Fibroblast of lung (primary cell): Measurements from ENCODE around the gene OGG1. TPM values are rescaled to one million over a fixed set of nuclear protein-coding genes. Genes with fewer than 3 reads are reported as not detected.

ENCODE experiments used
- DNase-seq, 2 donors: peaks; one replicate each; pipeline versions ENCODE4 v3.0.0 to v3.0.0-alpha.2; 2010; ENCODE audit warnings: low read depth in 2 of 2
- H2AFZ ChIP-seq: 2 replicates; pipeline ENCODE4 v1.5.1; 2012; ENCODE audit warnings: low read length, control low read depth, inconsistent platforms
- H3K27ac ChIP-seq: 2 replicates; pipeline ENCODE4 v1.5.1; 2011; ENCODE audit warnings: low read length, control low read depth; ENCODE audit not compliant: insufficient read depth
- H3K27me3 ChIP-seq: 2 replicates; pipeline ENCODE4 v1.5.1; 2011; ENCODE audit warnings: mild to moderate bottlenecking, low read length; ENCODE audit not compliant: control insufficient read depth, insufficient read depth
- H3K36me3 ChIP-seq: 2 replicates; pipeline ENCODE4 v1.5.1; 2011; ENCODE audit warnings: low read length; ENCODE audit not compliant: control insufficient read depth, insufficient read depth
- H3K4me1 ChIP-seq: 2 replicates; pipeline ENCODE4 v1.5.1; 2011; ENCODE audit warnings: low read length; ENCODE audit not compliant: control insufficient read depth, insufficient read depth; ENCODE audit errors: extremely low read depth
- H3K4me2 ChIP-seq: 2 replicates; pipeline ENCODE4 v1.5.1; 2011; ENCODE audit warnings: low read length, control low read depth; ENCODE audit not compliant: insufficient read depth; ENCODE audit errors: extremely low read depth
- H3K4me3 ChIP-seq, 4 experiments: fragments of 200-600 bp in 1 of 4; sonication (generic) in 1 of 4; replicated peaks in 1 of 4; 2 replicates each; pipeline ENCODE4 v1.5.1; 2011 to 2016; ENCODE audit warnings: low read length in 4 of 4, low read depth in 3 of 4, mild to moderate bottlenecking in 3 of 4, control low read depth in 2 of 4, inconsistent platforms in 1 of 4, mixed read lengths in 1 of 4; ENCODE audit not compliant: insufficient read depth in 1 of 4; ENCODE audit errors: control extremely low read depth in 1 of 4
- H3K79me2 ChIP-seq: 2 replicates; pipeline ENCODE4 v1.5.1; 2012; ENCODE audit warnings: mild to moderate bottlenecking, low read length, inconsistent platforms; ENCODE audit not compliant: control insufficient read depth, insufficient read depth
- H3K9ac ChIP-seq: 2 replicates; pipeline ENCODE4 v1.5.1; 2011; ENCODE audit warnings: mild to moderate bottlenecking, low read length, control low read depth; ENCODE audit not compliant: insufficient read depth
- H3K9me3 ChIP-seq: 2 replicates; pipeline ENCODE4 v1.5.1; 2012; ENCODE audit warnings: low read depth, low read length; ENCODE audit not compliant: control insufficient read depth, insufficient read depth
- H4K20me1 ChIP-seq: 2 replicates; pipeline ENCODE4 v1.5.1; 2011; ENCODE audit warnings: low read length; ENCODE audit not compliant: control insufficient read depth, insufficient read depth; ENCODE audit errors: extremely low read depth
- EZH2 ChIP-seq: IDR thresholded peaks from 2 replicates; pipeline ENCODE4 v1.5.1; 2012; ENCODE audit warnings: low read length, control low read depth, mild to moderate bottlenecking; ENCODE audit errors: missing control alignments
- polyA plus RNA-seq, 2 donors: library from polyadenylated mRNA; depleted of rRNA in 1 of 2; stranded (reverse) in 1 of 2; unstranded in 1 of 2; fragments of >200 nt; gene quantifications; 2 replicates each; pipeline ENCODE4 v1.2.1, GENCODE V29; 2011 to 2012; ENCODE audit warnings: missing spikeins in 1 of 2
- total RNA-seq: library from RNA; depleted of rRNA; stranded (reverse); fragments of >200 nt; gene quantifications from 2 replicates; pipeline ENCODE4 v1.2.1, GENCODE V29; 2014
- TF ChIP-seq, protein P1 (sequence below), 2 donors: IDR thresholded peaks in 1 of 2; conservative IDR thresholded peaks in 1 of 2; 1 replicate in 1 of 2; 2 replicates in 1 of 2; pipeline ENCODE4 v1.5.1; 2011 to 2012; ENCODE audit warnings: low read length in 2 of 2, control low read depth in 1 of 2, inconsistent platforms in 1 of 2, low read depth in 1 of 2, mild to moderate bottlenecking in 1 of 2

OGG1 gene
- total and polyA plus RNA-seq, 2 donors (not counting 1 experiment from before 2014, with no cell fraction given): 20.1 to 24.4 TPM

DNA sequence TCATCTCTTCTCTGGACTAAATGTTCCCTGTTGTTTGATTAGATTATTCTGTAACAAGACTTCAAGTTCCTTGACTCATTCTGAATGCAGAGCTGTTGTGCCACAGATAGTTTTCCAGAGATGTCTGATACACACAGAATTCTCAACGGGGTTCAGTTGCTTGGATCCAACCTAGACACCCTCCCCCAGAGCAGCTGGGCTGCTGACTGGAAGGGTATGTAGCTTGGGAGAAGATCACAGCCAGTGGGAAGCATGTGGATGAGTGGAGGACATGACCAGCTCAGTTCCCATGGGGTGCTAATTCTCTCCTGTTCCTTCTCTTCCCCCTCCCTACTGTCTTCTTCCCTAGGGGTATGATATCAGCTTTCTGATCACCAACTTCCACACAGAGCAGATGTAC, 53.7 kb downstream of the OGG1 start:
- Histone ChIP-seq H3K4me2 (no peak overlapping the region), H4K20me1 (no peaks in the 10 kb centered on the region), H3K79me2 (no peaks in the 10 kb centered on the region), H3K4me3 (no peak overlapping the region), H3K4me1 (no peaks in the 10 kb centered on the region), H3K27ac (no peak overlapping the region), H3K36me3 (peaks cover 31% of the 10 kb centered on the region), H3K9me3 (no peaks in the 10 kb centered on the region), H3K9ac (no peak overlapping the region), H3K27me3 (no peaks in the 10 kb centered on the region), H2AFZ (no peak overlapping the region)
- TF ChIP-seq, protein P1, sequence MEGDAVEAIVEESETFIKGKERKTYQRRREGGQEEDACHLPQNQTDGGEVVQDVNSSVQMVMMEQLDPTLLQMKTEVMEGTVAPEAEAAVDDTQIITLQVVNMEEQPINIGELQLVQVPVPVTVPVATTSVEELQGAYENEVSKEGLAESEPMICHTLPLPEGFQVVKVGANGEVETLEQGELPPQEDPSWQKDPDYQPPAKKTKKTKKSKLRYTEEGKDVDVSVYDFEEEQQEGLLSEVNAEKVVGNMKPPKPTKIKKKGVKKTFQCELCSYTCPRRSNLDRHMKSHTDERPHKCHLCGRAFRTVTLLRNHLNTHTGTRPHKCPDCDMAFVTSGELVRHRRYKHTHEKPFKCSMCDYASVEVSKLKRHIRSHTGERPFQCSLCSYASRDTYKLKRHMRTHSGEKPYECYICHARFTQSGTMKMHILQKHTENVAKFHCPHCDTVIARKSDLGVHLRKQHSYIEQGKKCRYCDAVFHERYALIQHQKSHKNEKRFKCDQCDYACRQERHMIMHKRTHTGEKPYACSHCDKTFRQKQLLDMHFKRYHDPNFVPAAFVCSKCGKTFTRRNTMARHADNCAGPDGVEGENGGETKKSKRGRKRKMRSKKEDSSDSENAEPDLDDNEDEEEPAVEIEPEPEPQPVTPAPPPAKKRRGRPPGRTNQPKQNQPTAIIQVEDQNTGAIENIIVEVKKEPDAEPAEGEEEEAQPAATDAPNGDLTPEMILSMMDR (conservative IDR thresholded peaks at IDR 0.05 in 1 of 2, IDR thresholded peaks at IDR 0.05 in 1 of 2; ENCODE audit: low read depth in 1 of 2, low read length in 2 of 2): no peak
- TF ChIP-seq EZH2: no peak
- DNase-seq: no peak

DNA sequence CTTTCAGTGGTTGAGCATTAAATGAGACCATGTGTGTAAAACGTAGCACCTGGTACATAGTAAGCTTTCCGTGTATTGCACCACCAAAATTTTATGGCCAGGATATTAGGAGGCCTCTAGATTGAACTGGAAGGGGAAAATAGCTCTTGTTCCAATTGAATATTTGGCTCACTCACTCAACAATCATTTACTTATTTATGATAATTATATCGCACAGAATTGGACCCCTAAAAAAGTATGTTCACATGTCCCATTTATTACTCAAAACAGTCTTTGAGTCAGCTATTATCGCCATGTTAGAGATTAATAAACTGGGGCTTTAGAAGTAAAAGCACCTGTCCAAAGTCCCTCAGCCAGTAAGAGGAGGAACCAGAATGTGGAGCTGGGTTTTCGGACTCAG, 55.2 kb downstream of the OGG1 start:
- no peak overlapping the region for H3K4me3 ChIP-seq
- no peak overlapping the region for H2AFZ ChIP-seq
- no peaks in the 10 kb centered on the region for H4K20me1 ChIP-seq
- TF ChIP-seq, protein P1 (conservative IDR thresholded peaks at IDR 0.05 in 1 of 2, IDR thresholded peaks at IDR 0.05 in 1 of 2; ENCODE audit: low read depth in 1 of 2, low read length in 2 of 2): no peak
- no peak for TF ChIP-seq EZH2
- no peaks in the 10 kb centered on the region for H3K27me3 ChIP-seq
- no peaks in the 10 kb centered on the region for H3K4me1 ChIP-seq
- peaks cover 29% of the 10 kb centered on the region for H3K36me3 ChIP-seq
- no peak overlapping the region for H3K9ac ChIP-seq
- DNase-seq: no peak
- no peak overlapping the region for H3K4me2 ChIP-seq
- no peaks in the 10 kb centered on the region for H3K79me2 ChIP-seq
- no peak overlapping the region for H3K27ac ChIP-seq
- no peaks in the 10 kb centered on the region for H3K9me3 ChIP-seq

DNA sequence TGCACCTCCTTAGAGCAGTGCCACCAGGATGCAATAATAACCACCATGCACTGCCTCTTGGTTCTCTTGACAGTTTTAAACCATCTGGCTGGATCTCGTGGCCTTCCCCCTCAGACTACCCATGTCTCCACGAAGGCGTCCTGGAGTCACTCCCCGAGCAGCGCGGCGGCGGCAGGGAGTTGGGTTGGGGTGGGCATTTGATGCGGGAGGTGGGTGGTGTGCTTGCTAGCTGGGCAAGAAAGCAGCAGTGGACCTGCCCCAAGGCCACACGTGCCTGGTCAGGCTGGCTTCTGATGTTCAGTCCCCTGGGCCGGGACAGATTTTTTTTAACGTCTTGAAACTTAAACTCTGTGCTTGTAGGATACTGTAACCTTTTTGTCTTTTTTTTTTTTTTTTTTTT, 56.4 kb downstream of the OGG1 start:
- Histone ChIP-seq H3K79me2 (no peaks in the 10 kb centered on the region), H3K4me1 (peaks cover 3% of the 10 kb centered on the region), H4K20me1 (no peaks in the 10 kb centered on the region), H3K4me2 (no peak overlapping the region), H3K27me3 (no peaks in the 10 kb centered on the region), H3K9ac (no peak overlapping the region), H3K9me3 (no peaks in the 10 kb centered on the region), H3K36me3 (peaks cover 28% of the 10 kb centered on the region), H3K27ac (no peak overlapping the region), H3K4me3 (no peak overlapping the region), H2AFZ (no peak overlapping the region)
- TF ChIP-seq, protein P1 (conservative IDR thresholded peaks at IDR 0.05 in 1 of 2, IDR thresholded peaks at IDR 0.05 in 1 of 2; ENCODE audit: low read depth in 1 of 2, low read length in 2 of 2): no peak
- no peak for TF ChIP-seq EZH2
- DNase-seq: no peak

Other genes with a start within 250 kb of the OGG1 start
- gene LHFPL4, start 196.1 kb upstream of the OGG1 start, total RNA-seq: under 0.01 and 0.17 TPM in 2 replicates
- 0.01 TPM in 1 of 2 replicates, not detected in the other for gene LHFPL4, start 196.1 kb upstream of the OGG1 start, polyA plus RNA-seq
- 27.0 and 35.2 TPM in 2 replicates for gene MTMR14, start 100.4 kb upstream of the OGG1 start, total RNA-seq
- gene MTMR14, start 100.4 kb upstream of the OGG1 start, polyA plus RNA-seq: 28.5 and 36.9 TPM in 2 replicates
- under 0.01 TPM in 1 of 2 replicates, not detected in the other for gene CPNE9, start 46.1 kb upstream of the OGG1 start, total RNA-seq
- not detected in 2 replicates for gene CPNE9, start 46.1 kb upstream of the OGG1 start, polyA plus RNA-seq
- 12.2 and 12.3 TPM in 2 replicates for gene BRPF1, start 18.2 kb upstream of the OGG1 start, total RNA-seq
- gene BRPF1, start 18.2 kb upstream of the OGG1 start, polyA plus RNA-seq: 4.1 and 7.1 TPM in 2 replicates
- 55.2 and 64.2 TPM in 2 replicates for gene CAMK1, start 20.0 kb downstream of the OGG1 start, total RNA-seq
- gene CAMK1, start 20.0 kb downstream of the OGG1 start, polyA plus RNA-seq: 27.7 and 37.0 TPM in 2 replicates
- 69.3 and 87.9 TPM in 2 replicates for gene TADA3, start 42.5 kb downstream of the OGG1 start, total RNA-seq
- gene TADA3, start 42.5 kb downstream of the OGG1 start, polyA plus RNA-seq: 51.2 and 64.5 TPM in 2 replicates
- 167 and 174 TPM in 2 replicates for gene ARPC4, start 43.1 kb downstream of the OGG1 start, total RNA-seq
- 307 and 350 TPM in 2 replicates for gene ARPC4, start 43.1 kb downstream of the OGG1 start, polyA plus RNA-seq
- gene TTLL3, start 60.3 kb downstream of the OGG1 start, total RNA-seq: 10.0 and 14.9 TPM in 2 replicates
- gene TTLL3, start 60.3 kb downstream of the OGG1 start, polyA plus RNA-seq: 11.3 and 16.1 TPM in 2 replicates
- 16.2 and 22.1 TPM in 2 replicates for gene RPUSD3, start 94.1 kb downstream of the OGG1 start, total RNA-seq
- gene RPUSD3, start 94.1 kb downstream of the OGG1 start, polyA plus RNA-seq: 17.3 and 29.9 TPM in 2 replicates
- 0.17 TPM in 1 of 2 replicates, not detected in the other for gene CIDEC, start 130.3 kb downstream of the OGG1 start, total RNA-seq
- 0.08 TPM in 1 of 2 replicates, not detected in the other for gene CIDEC, start 130.3 kb downstream of the OGG1 start, polyA plus RNA-seq
- gene JAGN1, start 140.7 kb downstream of the OGG1 start, total RNA-seq: 30.6 and 33.9 TPM in 2 replicates
- 36.6 and 44.9 TPM in 2 replicates for gene JAGN1, start 140.7 kb downstream of the OGG1 start, polyA plus RNA-seq
- gene IL17RE, start 152.9 kb downstream of the OGG1 start, total RNA-seq: 0.26 and 0.99 TPM in 2 replicates
- 1.9 and 2.6 TPM in 2 replicates for gene IL17RE, start 152.9 kb downstream of the OGG1 start, polyA plus RNA-seq
- 17.5 and 21.3 TPM in 2 replicates for gene IL17RC, start 167.1 kb downstream of the OGG1 start, total RNA-seq
- gene IL17RC, start 167.1 kb downstream of the OGG1 start, polyA plus RNA-seq: 14.5 and 17.1 TPM in 2 replicates
- gene CRELD1, start 183.9 kb downstream of the OGG1 start, total RNA-seq: 15.7 and 50.2 TPM in 2 replicates
- 23.8 and 24.2 TPM in 2 replicates for gene CRELD1, start 183.9 kb downstream of the OGG1 start, polyA plus RNA-seq
- gene PRRT3, start 202.5 kb downstream of the OGG1 start, total RNA-seq: 1.5 and 3.8 TPM in 2 replicates
- gene PRRT3, start 202.5 kb downstream of the OGG1 start, polyA plus RNA-seq: 3.1 and 4.5 TPM in 2 replicates
- gene EMC3, start 236.9 kb downstream of the OGG1 start, total RNA-seq: 63.6 and 63.9 TPM in 2 replicates
- gene EMC3, start 236.9 kb downstream of the OGG1 start, polyA plus RNA-seq: 139 and 149 TPM in 2 replicates